ENCODE results near the gene LSM2.
"Not testable (repeated sequence)": the region's sequence is repeated elsewhere in the genome, so short reads cannot be mapped to it uniquely, and the experiment has no call there.

The LSM2 gene

DNA sequence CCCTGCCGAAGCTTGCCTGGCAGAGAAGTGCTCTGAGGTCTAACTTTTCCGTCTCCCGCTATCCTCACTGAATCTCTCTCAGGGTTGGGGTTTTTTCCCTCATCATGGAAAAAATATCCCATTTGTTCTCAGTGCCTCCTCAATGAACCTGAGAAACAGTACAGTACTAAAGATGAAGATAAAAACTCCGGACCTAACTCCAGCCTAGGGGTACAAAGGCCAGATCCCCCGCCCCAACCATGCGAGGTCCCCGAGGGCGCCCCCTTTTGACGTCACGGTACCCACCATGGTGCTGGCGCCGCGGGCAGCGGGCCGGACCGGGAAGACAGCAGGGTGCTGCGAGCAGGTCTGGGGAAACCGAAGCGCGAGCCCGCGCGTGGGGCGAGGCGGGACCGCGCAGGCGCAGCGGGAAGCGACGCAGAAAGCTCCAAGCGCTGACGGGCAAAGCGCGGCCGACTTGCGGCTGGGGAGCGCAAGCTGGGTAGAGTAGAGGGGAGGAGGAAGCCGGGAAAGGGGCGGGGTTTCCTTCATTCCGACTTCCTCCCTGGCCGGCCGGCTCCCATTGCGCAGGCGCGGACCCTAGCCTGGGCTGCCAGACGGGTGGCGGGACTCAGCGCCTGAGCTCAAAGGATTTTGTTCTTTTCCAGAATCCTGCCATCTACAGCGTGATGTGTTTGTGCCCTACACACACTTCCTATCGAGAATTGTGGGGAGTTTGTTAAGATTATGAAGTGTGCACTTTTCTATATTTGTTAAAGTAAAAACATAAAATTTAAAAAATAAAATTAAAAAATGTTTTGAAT lies at the start of gene LSM2:
LSM2 (minus strand) TSS at position 497 of the 803 bp plus-strand sequence; CDS start at position 288, 209 bp downstream.
- DNase-seq = peak; percentile 87

DNA sequence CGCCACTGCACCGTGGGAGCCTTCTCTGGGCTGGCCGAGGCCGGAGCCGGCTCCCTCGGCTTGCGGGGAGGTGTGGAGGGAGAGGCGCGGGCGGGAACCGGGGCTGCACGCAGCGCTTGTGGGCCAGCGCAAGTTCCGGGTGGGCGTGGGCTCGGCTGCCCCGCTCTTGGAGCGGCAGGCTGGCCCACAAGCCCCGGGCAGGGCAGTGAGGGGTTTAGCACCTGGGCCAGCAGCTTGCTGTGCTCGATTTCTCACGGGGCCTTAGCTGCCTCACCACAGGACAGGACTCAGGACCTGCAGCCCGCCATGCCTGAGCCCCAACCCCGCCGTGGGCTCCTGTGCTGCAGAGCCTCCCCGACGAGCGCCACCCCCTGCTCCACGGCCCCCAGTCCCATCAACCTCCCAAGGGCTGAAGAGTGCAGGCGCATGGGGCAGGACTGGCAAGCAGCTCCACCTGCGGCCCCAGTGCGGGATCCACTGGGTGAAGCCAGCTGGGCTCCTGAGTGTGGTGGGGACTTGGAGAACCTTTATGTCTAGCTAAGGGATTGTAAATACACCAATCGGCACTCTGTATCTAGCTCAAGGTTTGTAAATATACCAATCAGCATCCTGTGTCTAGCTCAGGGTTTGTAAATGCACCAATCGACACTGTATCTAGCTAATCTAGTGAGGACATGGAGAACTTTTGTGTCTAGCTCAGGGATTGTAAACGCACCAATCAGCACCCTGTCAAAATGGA lies 45.4 kb upstream of the LSM2 start:
- not testable (repeated sequence) for DNase-seq

DNA sequence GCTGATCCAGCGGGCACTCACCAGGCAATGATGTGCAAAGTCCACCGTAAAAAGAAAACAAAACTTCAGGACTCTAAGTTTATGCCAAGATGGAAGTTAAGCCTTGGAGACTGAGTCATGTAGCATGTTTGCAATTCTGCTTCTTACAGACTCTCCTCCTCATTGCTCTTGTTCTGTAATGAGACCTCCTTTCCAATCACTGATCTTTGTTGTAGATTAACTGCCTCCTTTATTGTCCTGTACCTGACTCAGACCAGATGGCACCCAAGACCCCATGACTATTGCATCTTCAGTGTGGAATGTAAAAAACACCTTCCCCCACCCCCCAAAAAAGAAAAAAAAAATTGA lies 44.7 kb upstream of the LSM2 start:
- no peak for DNase-seq

- DNase-seq = no peak
Measured at GRCh38 chr6:31850765-31851484, 44.2 kb upstream of the LSM2 start.

DNA sequence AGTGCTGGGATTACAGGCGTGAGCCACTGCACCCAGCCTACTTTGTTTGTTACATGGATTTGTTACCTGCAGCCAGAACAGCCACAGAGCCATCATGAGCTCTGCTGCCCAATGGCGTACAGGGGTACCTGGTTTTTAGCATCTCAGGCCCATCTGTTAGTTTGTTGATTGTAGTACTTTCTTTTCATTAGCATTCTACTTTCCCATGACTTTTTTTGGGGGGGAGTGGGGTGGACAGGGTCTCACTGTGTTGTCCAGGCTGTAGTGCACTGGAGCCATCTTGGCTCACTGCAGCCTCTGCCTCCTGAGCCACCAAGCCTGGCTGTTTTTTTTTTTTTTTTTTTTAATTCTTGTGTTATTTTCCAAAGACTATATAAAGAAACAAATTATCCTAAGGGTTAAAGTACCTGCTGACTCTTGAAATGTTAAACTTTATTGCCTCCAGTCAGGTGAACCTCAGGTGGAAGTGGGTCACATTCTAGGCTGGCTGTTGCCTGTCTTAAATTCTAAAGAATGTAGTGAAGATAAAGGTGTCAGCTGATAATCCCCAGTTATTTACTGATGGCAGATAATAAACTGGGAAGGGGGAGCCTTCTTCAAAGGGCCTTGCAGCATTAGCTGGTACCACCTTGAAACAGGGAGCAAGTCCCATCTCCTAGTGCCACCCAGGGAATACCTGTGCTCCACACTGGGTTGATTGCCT lies 40.7 kb upstream of the LSM2 start:
- DNase-seq = no peak

DNA sequence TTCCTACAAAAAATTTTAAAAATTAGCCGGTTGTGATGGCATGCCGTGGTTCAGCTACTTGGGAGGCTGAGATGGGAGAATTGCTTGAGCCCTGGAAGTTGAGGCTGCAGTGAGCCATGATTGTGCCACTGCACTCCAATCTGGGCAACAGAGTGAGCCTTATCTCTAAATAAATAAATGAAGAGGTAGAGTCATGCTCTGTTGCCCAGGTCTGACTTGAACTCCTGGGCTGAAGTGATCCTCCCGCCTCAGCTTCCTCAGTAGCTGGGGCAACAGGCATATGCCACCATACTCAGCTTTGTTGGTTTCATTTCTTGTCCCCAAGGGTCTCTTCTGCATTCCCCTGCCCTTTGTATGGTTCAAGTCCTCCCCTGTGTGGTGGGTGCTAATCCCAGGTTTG lies 37.7 kb upstream of the LSM2 start:
- no peak for DNase-seq

- DNase-seq = no peak
Measured at GRCh38 chr6:31842053-31842452, 35.3 kb upstream of the LSM2 start.

GRCh38 chr6:31839779-31840126 lies 33.0 kb upstream of the LSM2 start:
- not testable (repeated sequence) for DNase-seq

GRCh38 chr6:31838968-31839367 lies 32.2 kb upstream of the LSM2 start:
- DNase-seq = no peak

- not testable (repeated sequence) for DNase-seq
Measured at GRCh38 chr6:31838114-31838553, 31.4 kb upstream of the LSM2 start.

DNA sequence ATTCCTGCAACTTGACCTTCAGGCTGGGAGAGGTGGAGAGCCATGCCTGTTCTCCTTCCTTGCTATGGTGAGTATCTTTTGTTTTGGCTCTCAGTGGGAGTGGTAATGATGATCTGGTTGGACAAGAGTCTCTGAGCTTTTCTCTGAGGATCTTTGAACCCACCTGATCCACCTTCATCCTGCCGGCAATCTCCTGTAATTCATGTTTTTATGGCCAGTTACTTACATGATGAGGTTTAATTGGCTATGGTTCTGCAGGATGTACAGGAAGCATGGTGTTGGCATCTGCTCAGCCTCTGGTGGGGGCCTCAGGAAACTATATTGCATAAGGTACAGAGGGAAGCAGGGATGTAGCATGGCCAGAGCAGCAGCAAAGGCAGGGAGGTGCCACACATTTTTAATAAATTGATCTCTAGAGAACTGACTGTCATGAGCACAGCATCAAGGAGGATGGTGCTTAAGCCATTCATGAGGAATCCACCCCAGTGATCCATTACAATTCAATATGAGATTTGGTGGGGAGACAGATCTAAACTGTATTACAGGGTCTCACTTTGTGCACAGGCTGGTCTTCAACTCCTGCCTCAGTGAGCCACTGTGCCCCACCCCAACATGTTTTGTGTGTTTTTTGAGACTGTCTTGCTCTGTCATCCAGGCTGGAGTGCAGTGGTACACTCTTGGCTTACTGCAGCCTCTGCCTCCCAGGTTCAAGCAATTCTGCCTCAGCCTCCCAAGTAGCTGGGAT lies 30.8 kb upstream of the LSM2 start:
- no peak for DNase-seq

- no peak for DNase-seq
Measured at GRCh38 chr6:31836474-31837368, 30.0 kb upstream of the LSM2 start.

DNA sequence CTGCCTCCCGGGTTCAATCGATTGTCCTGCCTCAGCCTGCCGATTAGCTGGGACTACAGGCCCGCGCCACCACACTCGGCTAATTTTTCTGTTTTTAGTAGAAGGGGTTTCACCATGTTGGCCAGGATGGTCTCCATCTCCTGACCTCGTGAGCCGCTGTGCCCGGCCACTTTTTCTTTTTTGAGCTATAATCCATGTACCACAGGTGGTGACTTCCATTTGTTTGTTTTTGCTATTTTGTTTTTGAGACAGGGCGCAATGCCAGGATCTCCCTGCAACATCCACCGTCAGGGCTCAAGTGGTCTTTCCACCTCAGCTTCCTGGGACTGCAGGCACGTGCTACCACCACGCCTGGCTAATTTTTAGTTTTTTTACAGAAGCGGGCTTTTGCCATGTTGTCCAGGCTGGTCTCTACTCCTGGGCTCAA lies 29.3 kb upstream of the LSM2 start:
- DNase-seq = no peak

- peak; percentile 78 for DNase-seq
Measured at GRCh38 chr6:31834367-31835250, 27.8 kb upstream of the LSM2 start.

DNA sequence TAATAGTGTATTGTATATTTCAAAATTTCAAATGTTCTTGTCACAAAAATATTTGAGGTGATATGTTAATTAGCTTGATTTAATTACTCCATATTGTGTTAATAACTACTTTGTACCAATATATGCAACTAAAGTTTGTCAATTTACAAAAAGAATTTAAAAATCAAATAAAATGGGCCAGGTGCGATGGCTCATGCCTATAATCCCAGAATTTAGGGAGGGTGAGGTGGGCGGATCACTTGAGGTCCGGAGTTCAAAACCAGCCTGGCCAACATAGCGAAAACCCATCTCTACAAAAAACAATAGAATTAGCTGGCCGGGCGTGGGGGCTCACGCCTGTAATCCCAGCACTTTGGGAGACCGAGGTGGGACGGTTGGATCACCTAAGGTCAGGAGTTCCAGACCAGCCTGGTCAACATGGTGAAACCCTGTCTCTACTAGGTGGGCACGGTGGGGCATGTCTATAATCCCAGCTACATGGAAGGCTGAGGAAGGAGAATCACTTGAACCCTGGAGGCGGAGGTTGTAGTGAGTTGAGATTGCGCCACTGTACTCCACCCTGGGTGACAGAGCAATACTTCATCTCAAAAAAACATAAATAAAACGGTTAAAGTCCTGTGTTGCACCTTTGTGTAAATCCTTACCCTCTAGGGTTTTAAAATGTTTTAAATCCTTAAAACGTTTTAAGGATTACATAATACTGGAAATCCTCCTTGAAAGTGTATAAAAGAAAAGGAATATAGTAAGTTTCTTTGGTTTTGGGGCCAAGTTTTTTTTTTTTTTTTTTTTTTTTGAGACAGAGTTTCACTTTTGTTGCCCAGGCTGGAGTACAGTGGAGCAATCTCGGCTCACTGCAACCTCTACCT lies 24.8 kb upstream of the LSM2 start:
- DNase-seq = no peak

GRCh38 chr6:31830886-31831335 lies 24.1 kb upstream of the LSM2 start:
- DNase-seq = no peak

DNA sequence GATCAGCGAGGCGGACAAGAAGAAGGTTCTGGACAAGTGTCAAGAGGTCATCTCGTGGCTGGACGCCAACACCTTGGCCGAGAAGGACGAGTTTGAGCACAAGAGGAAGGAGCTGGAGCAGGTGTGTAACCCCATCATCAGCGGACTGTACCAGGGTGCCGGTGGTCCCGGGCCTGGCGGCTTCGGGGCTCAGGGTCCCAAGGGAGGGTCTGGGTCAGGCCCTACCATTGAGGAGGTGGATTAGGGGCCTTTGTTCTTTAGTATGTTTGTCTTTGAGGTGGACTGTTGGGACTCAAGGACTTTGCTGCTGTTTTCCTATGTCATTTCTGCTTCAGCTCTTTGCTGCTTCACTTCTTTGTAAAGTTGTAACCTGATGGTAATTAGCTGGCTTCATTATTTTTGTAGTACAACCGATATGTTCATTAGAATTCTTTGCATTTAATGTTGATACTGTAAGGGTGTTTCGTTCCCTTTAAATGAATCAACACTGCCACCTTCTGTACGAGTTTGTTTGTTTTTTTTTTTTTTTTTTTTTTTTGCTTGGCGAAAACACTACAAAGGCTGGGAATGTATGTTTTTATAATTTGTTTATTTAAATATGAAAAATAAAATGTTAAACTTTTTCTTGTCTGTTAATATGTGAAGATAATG lies 23.0 kb upstream of the LSM2 start:
- peak; percentile 25 for DNase-seq

GRCh38 chr6:31827286-31828079 lies 20.7 kb upstream of the LSM2 start, which contains the start of gene HSPA1B:
HSPA1B (plus strand) TSS chr6:31827738; CDS start chr6:31827951, 213 bp downstream.
- DNase-seq = peak; percentile 100
